ENCODE measurements around the gene IBA57.

Gene IBA57

GRCh38 chr1:228165372-228166169, at the start of gene IBA57:
Gene IBA57, plus strand, starts transcription at chr1:228165804. Its CDS starts 13 bp downstream, at chr1:228165817.
- DNase-seq (ENCODE audit: low spot score): peak; percentile 99

DNA sequence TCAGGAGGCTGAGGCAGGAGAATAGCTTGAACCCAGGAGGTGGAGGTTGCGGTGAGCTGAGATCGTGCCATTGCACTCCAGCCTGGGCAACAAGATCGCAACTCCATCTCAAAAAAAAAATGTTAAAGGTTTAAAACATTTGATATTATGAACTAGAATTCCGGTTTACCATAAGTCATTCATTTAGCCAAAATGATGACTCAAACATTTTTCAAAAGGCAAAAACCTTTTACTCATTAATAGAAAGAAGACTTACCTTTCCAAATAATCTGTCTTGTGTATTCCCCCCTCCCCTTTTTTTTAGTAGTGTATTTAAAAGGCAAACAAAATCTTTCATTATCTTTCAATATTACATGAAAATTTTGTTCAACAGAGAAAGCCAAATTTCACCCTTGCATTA, 48.3 kb upstream of the IBA57 start:
- no peak for DNase-seq (ENCODE audit: low spot score)

DNA sequence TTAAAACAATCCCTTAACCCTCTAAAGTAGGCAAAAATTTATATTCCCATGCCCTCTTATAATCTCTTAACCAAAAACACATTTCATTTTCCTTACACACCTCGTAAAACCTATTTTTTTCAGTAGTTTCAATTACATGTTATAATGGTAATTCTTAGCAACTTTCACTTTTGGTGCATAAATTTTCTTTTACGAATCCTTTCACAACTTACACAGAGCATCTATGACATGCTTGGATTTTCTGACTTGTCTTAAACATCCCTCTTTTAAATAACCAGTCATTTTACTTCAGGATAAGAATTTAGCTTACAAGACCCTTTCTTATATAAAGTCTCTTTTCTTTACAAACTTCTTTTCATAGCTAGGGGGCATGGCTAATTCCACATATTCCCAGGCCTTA, 47.6 kb upstream of the IBA57 start:
- DNase-seq (ENCODE audit: low spot score): no peak

- no peak for DNase-seq (ENCODE audit: low spot score)
These were observed 45.3 kb upstream of the IBA57 start for GRCh38 chr1:228120351-228120750.

GRCh38 chr1:228120857-228121489, 44.6 kb upstream of the IBA57 start:
- no peak for DNase-seq (ENCODE audit: low spot score)

GRCh38 chr1:228122921-228123441, 42.6 kb upstream of the IBA57 start:
- no peak for DNase-seq (ENCODE audit: low spot score)

DNA sequence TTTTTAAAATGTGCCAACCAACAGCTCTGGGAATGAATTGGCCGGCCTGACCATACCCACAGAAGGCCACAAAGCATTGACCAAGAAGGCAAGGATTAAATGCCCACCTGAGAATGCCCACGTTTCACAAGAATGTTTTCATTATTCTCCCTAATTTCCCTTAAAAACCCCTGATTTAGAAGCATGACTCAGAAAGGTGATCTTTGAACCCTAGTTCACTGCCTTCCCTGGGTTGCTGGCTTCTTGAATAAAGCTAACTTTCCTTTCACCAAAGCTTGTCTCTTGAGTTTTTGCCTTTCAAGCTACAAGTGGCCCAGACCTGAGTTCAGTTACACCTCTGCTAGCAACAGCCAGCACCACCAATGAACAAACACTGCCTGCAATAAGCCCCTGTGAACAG, 42.1 kb upstream of the IBA57 start:
- DNase-seq (ENCODE audit: low spot score): no peak

DNA sequence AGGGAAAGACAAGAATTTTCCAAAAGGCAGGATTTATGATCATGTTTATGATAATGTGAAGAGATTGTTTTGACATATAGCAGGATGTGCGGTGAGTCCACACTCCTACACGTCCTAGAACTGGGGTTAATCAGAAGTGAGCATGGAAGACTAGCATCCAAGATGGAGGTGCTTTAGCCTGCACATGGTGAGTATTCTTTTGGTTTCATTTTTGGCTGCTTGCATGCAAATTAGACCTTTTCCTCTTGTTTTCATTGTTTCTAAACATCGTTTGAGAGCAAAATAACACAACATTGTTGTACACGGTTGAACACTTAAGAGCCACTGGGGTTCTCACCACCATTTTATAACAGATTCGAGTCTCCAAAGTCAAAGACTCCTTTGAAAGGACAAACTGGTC, 40.4 kb upstream of the IBA57 start:
- no peak for DNase-seq (ENCODE audit: low spot score)

DNA sequence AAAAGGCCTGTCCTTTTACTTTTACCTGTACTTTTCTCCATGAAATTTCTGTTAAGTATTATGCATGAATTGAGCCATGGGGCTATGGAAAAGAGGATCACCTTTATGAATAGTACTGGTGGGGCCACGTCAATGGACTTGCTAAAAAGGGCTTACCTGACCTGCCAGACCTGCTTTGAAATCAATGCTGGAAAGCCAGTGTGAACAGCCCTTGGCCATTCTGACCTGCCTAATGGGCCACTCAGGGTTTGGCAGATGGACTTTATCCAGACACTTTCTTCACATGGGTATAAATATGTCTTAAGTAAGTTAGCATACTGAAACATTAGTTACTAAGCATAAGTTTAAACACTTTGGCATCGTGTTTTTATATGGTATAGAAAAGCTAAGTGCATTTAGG, 33.8 kb upstream of the IBA57 start:
- no peak for DNase-seq (ENCODE audit: low spot score)

DNA sequence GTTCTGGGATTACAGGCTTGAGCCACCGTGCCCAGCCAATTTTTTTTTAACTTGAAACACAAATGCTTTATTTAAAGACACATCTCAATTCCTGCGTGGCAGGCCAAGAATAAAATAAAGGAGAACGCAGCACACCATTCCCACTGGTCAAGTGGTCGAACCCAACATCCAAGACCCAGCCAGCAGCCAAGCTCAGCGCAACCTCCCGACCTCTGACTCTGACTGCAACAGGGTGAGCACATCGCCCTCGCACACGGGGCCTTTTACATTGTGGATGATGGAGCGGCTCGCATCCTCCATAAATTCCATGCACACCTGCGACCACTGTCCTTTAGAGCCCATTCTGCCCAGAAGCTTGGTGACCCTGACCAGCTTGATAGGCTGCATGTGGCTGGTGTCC, 31.0 kb upstream of the IBA57 start:
- no peak for DNase-seq (ENCODE audit: low spot score)

DNA sequence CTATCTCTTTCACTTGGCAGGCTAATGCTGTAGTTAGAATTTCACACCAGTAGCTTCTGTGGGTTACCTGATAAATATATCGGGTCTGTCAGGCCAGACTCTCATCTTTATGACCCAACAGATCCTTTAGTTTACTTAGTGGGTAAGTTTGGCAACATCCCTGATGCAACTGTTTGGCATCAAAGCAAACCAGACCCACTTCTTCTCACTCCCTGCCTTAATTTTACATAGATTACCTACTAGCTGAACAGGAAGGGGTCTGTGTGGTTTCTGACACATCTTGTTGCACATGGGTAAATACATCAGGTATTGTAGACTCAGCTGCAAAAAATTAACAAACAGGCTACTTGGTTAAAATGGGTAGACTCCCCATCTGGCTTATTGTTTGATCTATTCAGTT, 28.7 kb upstream of the IBA57 start:
- no peak for DNase-seq (ENCODE audit: low spot score)

- no peak for DNase-seq (ENCODE audit: low spot score)
These were observed 26.1 kb upstream of the IBA57 start for GRCh38 chr1:228139406-228139930.

- DNase-seq (ENCODE audit: low spot score): peak; percentile 99
These were observed 25.5 kb upstream of the IBA57 start, which contains the start of gene GUK1 for GRCh38 chr1:228139931-228140723. Gene GUK1, plus strand, starts transcription at chr1:228140279. Its CDS starts 24 bp downstream, at chr1:228140303.

- DNase-seq (ENCODE audit: low spot score): peak; percentile 42
These were observed 24.8 kb upstream of the IBA57 start for GRCh38 chr1:228140724-228141225.

GRCh38 chr1:228141226-228142044, 24.2 kb upstream of the IBA57 start:
- DNase-seq (ENCODE audit: low spot score): peak; percentile 67

DNA sequence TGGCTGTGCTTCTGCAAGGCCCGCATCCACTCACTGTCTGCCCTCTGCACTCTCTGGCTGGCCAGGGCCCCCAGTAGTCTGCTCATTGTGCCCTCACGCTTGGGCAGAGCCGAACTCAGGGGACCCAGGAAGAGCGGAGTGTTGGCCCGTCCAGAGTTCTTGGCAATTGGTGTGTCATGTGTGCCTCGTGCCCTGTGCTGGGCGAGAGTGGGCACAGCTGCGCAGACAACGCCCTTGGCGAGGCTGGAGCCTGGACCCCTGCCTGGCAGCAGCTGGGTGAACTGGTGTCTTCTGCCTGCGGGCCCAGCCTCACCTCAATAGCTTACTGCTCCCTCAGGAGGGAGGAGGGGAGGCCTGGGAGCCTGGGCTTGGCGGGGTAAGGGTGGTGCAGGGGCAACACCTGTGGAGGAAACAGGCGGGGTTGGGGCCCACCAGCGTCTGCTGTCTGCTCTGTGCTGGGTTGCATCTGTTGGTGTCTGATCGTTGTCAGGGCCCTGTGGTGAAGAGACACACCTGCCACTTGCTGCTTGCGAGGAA, 23.4 kb upstream of the IBA57 start:
- no peak for DNase-seq (ENCODE audit: low spot score)

GRCh38 chr1:228142701-228143136, 22.9 kb upstream of the IBA57 start:
- DNase-seq (ENCODE audit: low spot score): no peak

GRCh38 chr1:228143480-228144192, 22.0 kb upstream of the IBA57 start:
- no peak for DNase-seq (ENCODE audit: low spot score)

- peak; percentile 68 for DNase-seq (ENCODE audit: low spot score)
These were observed 21.2 kb upstream of the IBA57 start for GRCh38 chr1:228144193-228144992.

Measured in D341Med (cell line).